GM12875 (cell line): ENCODE results near the gene ZFP37.

Experiments
- H3K4me3 ChIP-seq: one replicate; pipeline ENCODE4 v1.5.1; 2011; ENCODE audit warnings: low read depth, low read length, control low read depth
- TF ChIP-seq, protein P1 (sequence below): IDR thresholded peaks from 2 replicates; pipeline ENCODE4 v1.5.1; 2011; ENCODE audit warnings: low read depth, mild to moderate bottlenecking, control low read depth, inconsistent platforms, low read length, moderate library complexity, borderline replicate concordance; ENCODE audit not compliant: insufficient read depth

ZFP37 gene

DNA sequence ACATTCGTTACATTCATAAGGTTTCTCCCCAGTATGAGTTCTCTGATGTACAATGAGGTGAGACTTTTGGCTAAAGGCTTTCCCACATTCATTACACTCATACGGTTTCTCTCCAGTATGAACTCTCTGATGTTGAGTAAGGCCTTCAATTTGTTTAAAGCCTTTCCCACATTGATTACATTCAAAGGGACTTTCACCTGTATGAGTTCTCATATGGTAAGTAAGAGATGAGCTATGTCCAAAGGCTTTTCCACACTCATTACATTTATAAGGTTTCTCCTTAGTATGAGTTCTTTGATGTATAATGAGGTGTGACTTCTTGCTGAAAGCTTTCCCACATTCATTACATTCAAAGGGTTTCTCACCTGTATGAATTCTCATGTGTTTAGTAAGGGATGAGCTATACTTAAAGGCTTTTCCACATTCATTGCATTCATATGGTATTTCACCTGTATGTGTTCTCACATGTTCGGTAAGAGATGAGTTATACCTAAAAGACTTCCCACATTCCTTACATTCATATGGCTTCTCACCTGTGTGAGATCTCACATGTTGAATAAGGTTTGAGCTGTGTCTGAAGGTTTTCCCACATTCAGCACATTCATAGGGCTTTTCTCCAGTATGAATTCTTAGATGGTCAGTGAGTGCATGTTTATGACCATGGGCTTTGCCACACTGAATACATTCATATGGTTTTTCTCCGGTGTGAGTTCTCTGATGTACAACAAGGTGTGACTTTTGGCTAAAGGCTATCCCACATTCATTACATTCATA, 13.5 kb downstream of the ZFP37 start:
- TF ChIP-seq, protein P1, sequence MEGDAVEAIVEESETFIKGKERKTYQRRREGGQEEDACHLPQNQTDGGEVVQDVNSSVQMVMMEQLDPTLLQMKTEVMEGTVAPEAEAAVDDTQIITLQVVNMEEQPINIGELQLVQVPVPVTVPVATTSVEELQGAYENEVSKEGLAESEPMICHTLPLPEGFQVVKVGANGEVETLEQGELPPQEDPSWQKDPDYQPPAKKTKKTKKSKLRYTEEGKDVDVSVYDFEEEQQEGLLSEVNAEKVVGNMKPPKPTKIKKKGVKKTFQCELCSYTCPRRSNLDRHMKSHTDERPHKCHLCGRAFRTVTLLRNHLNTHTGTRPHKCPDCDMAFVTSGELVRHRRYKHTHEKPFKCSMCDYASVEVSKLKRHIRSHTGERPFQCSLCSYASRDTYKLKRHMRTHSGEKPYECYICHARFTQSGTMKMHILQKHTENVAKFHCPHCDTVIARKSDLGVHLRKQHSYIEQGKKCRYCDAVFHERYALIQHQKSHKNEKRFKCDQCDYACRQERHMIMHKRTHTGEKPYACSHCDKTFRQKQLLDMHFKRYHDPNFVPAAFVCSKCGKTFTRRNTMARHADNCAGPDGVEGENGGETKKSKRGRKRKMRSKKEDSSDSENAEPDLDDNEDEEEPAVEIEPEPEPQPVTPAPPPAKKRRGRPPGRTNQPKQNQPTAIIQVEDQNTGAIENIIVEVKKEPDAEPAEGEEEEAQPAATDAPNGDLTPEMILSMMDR, result no peak
- no peak overlapping the region for H3K4me3 ChIP-seq

DNA sequence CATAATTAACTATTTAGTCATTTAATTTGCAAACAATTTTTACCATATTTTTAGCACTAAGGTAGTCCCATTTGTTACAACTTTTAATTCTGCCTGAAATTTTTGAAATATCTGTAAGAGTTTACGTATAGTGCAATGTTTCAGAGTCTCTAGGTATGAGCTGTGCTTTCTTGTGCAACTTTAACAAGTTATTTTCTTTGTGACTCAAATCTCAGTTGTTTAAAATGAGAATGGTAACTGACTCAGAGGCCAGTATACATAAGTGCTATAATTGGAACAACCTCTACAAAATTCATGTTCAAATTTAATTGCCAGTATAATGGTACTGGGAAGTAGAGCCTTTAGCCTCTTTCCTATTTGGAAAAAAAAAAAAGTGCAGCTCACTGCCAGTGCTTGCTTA, 30.3 kb downstream of the ZFP37 start:
- TF ChIP-seq, protein P1, result no peak

GRCh38 chr9:113018247-113018646, 38.3 kb downstream of the ZFP37 start:
- TF ChIP-seq, protein P1, result no peak
- no peak overlapping the region for H3K4me3 ChIP-seq

More for the DNA sequence above, 30.3 kb downstream of the ZFP37 start:
- H3K4me3 ChIP-seq, result no peak overlapping the region

DNA sequence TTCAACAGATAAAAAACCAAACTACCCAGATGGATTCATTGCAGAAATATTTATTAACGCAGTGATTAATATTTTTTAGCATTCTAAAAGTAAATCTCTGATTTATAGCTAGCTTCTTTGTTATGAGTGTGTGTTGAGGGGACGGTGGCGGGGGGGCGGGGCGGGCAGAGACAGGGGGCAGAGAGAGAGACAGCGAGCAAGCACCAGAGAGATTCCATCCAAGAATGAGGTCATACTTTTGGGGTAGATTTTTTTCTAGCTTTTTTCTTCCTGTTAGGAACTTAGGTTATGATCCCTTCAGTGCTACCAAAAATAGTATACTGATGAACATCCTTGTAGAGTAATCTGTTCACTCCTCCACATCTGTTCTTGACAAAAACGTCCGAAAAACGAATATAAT, 44.0 kb downstream of the ZFP37 start:
- TF ChIP-seq, protein P1, result no peak
- H3K4me3 ChIP-seq, result no peak overlapping the region

DNA sequence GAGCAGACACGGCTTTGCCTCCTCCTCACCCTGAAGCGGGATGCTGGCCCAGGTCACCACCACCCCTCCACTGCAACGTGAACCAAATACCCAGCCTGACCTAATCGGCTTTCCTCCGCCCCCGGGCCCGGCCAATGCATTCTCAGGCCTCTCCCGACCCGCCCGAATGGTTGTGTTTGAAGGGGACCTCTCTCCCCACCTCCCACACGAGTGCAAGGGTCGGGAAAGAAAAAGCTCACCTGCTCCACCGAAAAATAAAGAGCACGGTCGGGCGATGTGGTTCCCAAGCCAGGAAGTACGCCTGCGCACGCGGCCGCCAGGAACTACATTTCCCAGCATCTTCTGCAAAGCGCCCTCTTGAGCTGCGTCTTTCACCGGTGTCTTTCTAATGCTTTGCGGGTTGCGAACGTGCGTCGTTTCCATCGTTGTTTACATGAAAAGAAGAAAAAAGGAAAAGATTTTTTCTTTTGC, 44.6 kb downstream of the ZFP37 start, which contains the start of gene ZNF883:
Gene ZNF883, minus strand, starts transcription at position 282 of the 471 bp plus-strand sequence.
- H3K4me3 ChIP-seq, result no peak within 1 kb of the TSS
- TF ChIP-seq, protein P1, result no peak

DNA sequence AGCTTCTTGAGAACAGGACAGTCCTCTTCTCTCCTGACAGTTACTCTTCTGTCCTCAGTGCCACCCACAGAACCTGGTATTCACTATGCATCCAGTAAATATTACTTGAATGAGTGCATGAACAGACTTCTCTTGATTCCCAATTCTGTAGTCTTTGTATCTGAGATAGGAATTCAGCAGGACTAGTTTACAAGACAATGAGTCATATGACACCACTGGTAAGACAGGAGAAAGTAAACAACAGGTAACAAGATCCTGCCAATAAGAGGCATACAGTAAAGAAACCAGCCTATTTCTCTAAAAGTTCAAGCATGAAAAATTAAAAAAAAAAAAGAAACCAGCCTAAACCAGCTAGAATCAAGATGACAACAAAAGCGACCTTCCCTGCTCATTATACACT, 50.7 kb downstream of the ZFP37 start:
- H3K4me3 ChIP-seq, result no peak overlapping the region
- TF ChIP-seq, protein P1, result no peak
